ENCODE data around the gene C1QTNF12.

The C1QTNF12 gene

GRCh38 chr1:1226566-1227362 is 19.8 kb downstream of the C1QTNF12 start:
- no peak for DNase-seq

GRCh38 chr1:1225913-1226312 is 20.6 kb downstream of the C1QTNF12 start:
- DNase-seq = no peak

GRCh38 chr1:1225238-1225845 is 21.2 kb downstream of the C1QTNF12 start:
- no peak for DNase-seq

- no peak for DNase-seq
Observed at GRCh38 chr1:1223891-1224290, 22.6 kb downstream of the C1QTNF12 start.

GRCh38 chr1:1223321-1223720 is 23.2 kb downstream of the C1QTNF12 start:
- no peak for DNase-seq

GRCh38 chr1:1222575-1223225 is 23.8 kb downstream of the C1QTNF12 start:
- no peak for DNase-seq

- DNase-seq = no peak
Observed at GRCh38 chr1:1221887-1222574, 24.5 kb downstream of the C1QTNF12 start.

GRCh38 chr1:1220197-1220596 is 26.3 kb downstream of the C1QTNF12 start:
- no peak for DNase-seq

GRCh38 chr1:1219341-1219740 is 27.2 kb downstream of the C1QTNF12 start:
- peak; percentile 64 to 67 for DNase-seq

GRCh38 chr1:1218524-1219200 is 27.9 kb downstream of the C1QTNF12 start:
- DNase-seq = peak in 1 of 2 donors; percentile 14

- DNase-seq = peak; percentile 59 to 71
Observed at GRCh38 chr1:1217621-1218523, 28.6 kb downstream of the C1QTNF12 start.

- peak; percentile 55 to 59 for DNase-seq
Observed at GRCh38 chr1:1216770-1217620, 29.5 kb downstream of the C1QTNF12 start.

- DNase-seq = no peak
Observed at GRCh38 chr1:1215881-1216605, 30.5 kb downstream of the C1QTNF12 start.

GRCh38 chr1:1215080-1215676 is 31.3 kb downstream of the C1QTNF12 start:
- peak; percentile 35 to 48 for DNase-seq

- peak; percentile 63 to 69 for DNase-seq
Observed at GRCh38 chr1:1213345-1214265, 32.9 kb downstream of the C1QTNF12 start, which contains the start of gene TNFRSF4. Gene TNFRSF4, minus strand, starts transcription at chr1:1214153. Its CDS starts 26 bp downstream, at chr1:1214127.

GRCh38 chr1:1212780-1213344 is 33.7 kb downstream of the C1QTNF12 start:
- DNase-seq = peak; percentile 52 to 67

- no peak for DNase-seq
Observed at GRCh38 chr1:1211541-1212441, 34.7 kb downstream of the C1QTNF12 start.

All from stimulated activated CD4-positive, alpha-beta T cell treated with anti-CD3 and anti-CD28 coated beads, Interleukin-2, amount 100 ng/mL, for 24 hours (primary cell).